ENCODE data around the gene OTUB2. TPM values are rescaled to one million over a fixed set of nuclear protein-coding genes. Genes with fewer than 3 reads are reported as not detected.

OTUB2 gene
- total RNA-seq, 1 donor = 0.10 TPM

Other genes starting within 250 kb of the OTUB2 start
- gene PRIMA1, start 237.9 kb upstream of the OTUB2 start, total RNA-seq = not detected
- not detected for gene FAM181A, start 99.0 kb upstream of the OTUB2 start, total RNA-seq
- 2.0 TPM for gene ASB2, start 49.8 kb upstream of the OTUB2 start, total RNA-seq
- not detected for gene CCDC197, start 29.0 kb upstream of the OTUB2 start, total RNA-seq
- 319 TPM for gene DDX24, start 54.9 kb downstream of the OTUB2 start, total RNA-seq
- gene IFI27L1, start 55.0 kb downstream of the OTUB2 start, total RNA-seq = 1.0 TPM
- gene IFI27, start 84.4 kb downstream of the OTUB2 start, total RNA-seq = 0.84 TPM
- 23.9 TPM for gene IFI27L2, start 103.3 kb downstream of the OTUB2 start, total RNA-seq
- 0.84 TPM for gene PPP4R4, start 148.0 kb downstream of the OTUB2 start, total RNA-seq